Endothelial cell of umbilical vein (primary cell): ENCODE data around the gene GHRH. TPM values are rescaled to one million over a fixed set of nuclear protein-coding genes. Genes with fewer than 3 reads are reported as not detected.

Experiments used
- BruUV-seq: library from RNA; stranded (reverse); fragments of 400-500 nt; replicated peaks from 2 replicates; lab custom pipeline; 2021; lab: Mats Ljungman, UMichigan
- CTCF ChIA-PET: fragments of 300-600, 350-600 bp; sonication (Branson Sonifier 250); formaldehyde crosslinking; loops from one replicate; lab custom pipeline; 2021; ENCODE audit warnings: antibody characterized with exemption, inconsistent platforms; lab: Charles Lee
- POLR2A ChIA-PET: fragments of 300-600, 350-600 bp; sonication (Branson Sonifier 250); formaldehyde crosslinking; loops from one replicate; lab custom pipeline; 2021; ENCODE audit warnings: antibody characterized with exemption, inconsistent platforms; lab: Charles Lee
- DNase-seq: peaks from one replicate; pipeline ENCODE4 v3.0.0-alpha.2; 2011; ENCODE audit warnings: low read depth, low spot score
- FAIRE-seq: peaks from 2 replicates; lab custom pipeline; 2011; peaks lifted over from hg19 to GRCh38; lab: Jason Lieb, UNC
- H2AFZ ChIP-seq: 2 replicates; pipeline ENCODE4 v1.6.0; 2012; ENCODE audit warnings: low read depth, low read length, control low read depth, inconsistent platforms
- H3K27ac ChIP-seq: 2 replicates; pipeline ENCODE4 v1.5.1; 2011; ENCODE audit warnings: low read depth, mild to moderate bottlenecking, control low read depth, low read length, moderate library complexity; ENCODE audit not compliant: insufficient read depth
- H3K27me3 ChIP-seq, 2 experiments: 2 replicates each; pipeline versions ENCODE4 v1.6.0 to v1.6.1; 2011; ENCODE audit warnings: low read length in 2 of 2, mixed read lengths in 1 of 2; ENCODE audit not compliant: control insufficient read depth in 2 of 2, insufficient read depth in 2 of 2
- H3K36me3 ChIP-seq, 2 experiments: 2 replicates in 1 of 2; 3 replicates in 1 of 2; pipeline ENCODE4 v1.5.1; 2011; ENCODE audit warnings: low read length in 2 of 2, mild to moderate bottlenecking in 1 of 2, moderate library complexity in 1 of 2; ENCODE audit not compliant: control insufficient read depth in 2 of 2, insufficient read depth in 2 of 2; ENCODE audit errors: extremely low read depth in 1 of 2
- H3K4me1 ChIP-seq: 3 replicates; pipeline ENCODE4 v1.5.1; 2011; ENCODE audit warnings: mild to moderate bottlenecking, low read length; ENCODE audit not compliant: control insufficient read depth, insufficient read depth; ENCODE audit errors: extremely low read depth
- H3K4me2 ChIP-seq: 2 replicates; pipeline ENCODE4 v1.6.1; 2011; ENCODE audit warnings: low read length, control low read depth, mixed read lengths; ENCODE audit not compliant: insufficient read depth
- H3K4me3 ChIP-seq, 3 experiments: fragments of 200-600 bp in 1 of 3; sonication (generic), shearing (Covaris generic) in 1 of 3; replicated peaks in 1 of 3; 2 replicates each; pipeline ENCODE4 v1.5.1; 2011 to 2016; ENCODE audit warnings: control low read depth in 3 of 3, low read length in 3 of 3, mild to moderate bottlenecking in 2 of 3, inconsistent platforms in 1 of 3, low read depth in 1 of 3, moderate library complexity in 1 of 3; ENCODE audit not compliant: insufficient read depth in 1 of 3
- H3K79me2 ChIP-seq: 2 replicates; pipeline ENCODE4 v1.6.0; 2012; ENCODE audit warnings: low read length, inconsistent platforms; ENCODE audit not compliant: control insufficient read depth, insufficient read depth
- H3K9ac ChIP-seq: replicated peaks from 2 replicates; pipeline ENCODE3; 2011; ENCODE audit warnings: low read length, control low read depth; ENCODE audit not compliant: insufficient read depth; ENCODE audit errors: extremely low read depth
- H3K9me1 ChIP-seq: replicated peaks from 3 replicates; pipeline ENCODE4 v1.6.0; 2011; ENCODE audit warnings: mild to moderate bottlenecking, low read length; ENCODE audit not compliant: control insufficient read depth, insufficient read depth; ENCODE audit errors: extremely low read depth
- H3K9me3 ChIP-seq: replicated peaks from 2 replicates; pipeline ENCODE4 v1.5.1; 2012; ENCODE audit warnings: low read length, inconsistent platforms; ENCODE audit not compliant: control insufficient read depth, insufficient read depth
- H4K20me1 ChIP-seq: replicated peaks from 2 replicates; pipeline ENCODE3; 2011; ENCODE audit warnings: mild to moderate bottlenecking, low read length; ENCODE audit not compliant: control insufficient read depth, insufficient read depth; ENCODE audit errors: extremely low read depth
- CTCF ChIP-seq, 2 donors: IDR thresholded peaks; 1 replicate in 1 of 2; 2 replicates in 1 of 2; pipeline ENCODE4 v1.5.1; 2011; ENCODE audit warnings: low read length in 2 of 2, mild to moderate bottlenecking in 2 of 2, moderate library complexity in 2 of 2, control low read depth in 1 of 2, inconsistent platforms in 1 of 2, low read depth in 1 of 2; ENCODE audit not compliant: insufficient read depth in 1 of 2; ENCODE audit errors: extremely low read depth in 1 of 2
- EZH2 ChIP-seq: IDR thresholded peaks from 2 replicates; pipeline ENCODE4 v1.6.1; 2012; ENCODE audit warnings: borderline replicate concordance, low read depth, mild to moderate bottlenecking, moderate library complexity, low read length, inconsistent platforms; ENCODE audit not compliant: severe bottlenecking
- FOS ChIP-seq: IDR thresholded peaks from 2 replicates; pipeline ENCODE4 v1.6.1; 2011; ENCODE audit warnings: mild to moderate bottlenecking, low read length, moderate library complexity, borderline replicate concordance; ENCODE audit not compliant: insufficient read depth
- MAX ChIP-seq: IDR thresholded peaks from 2 replicates; pipeline ENCODE4 v1.6.1; 2011; ENCODE audit not compliant: insufficient read depth, insufficient read length
- POLR2A ChIP-seq: IDR thresholded peaks from 2 replicates; pipeline ENCODE4 v1.6.1; 2012; ENCODE audit warnings: low read depth, mild to moderate bottlenecking, control low read depth, low read length
- dilution Hi-C: fragments of 300-500 bp; cut with MboI; formaldehyde crosslinking; loops from one replicate; pipeline ENCODE4 v1.15.0; 2019; ENCODE audit warnings: low sequenced_read_pairs; ENCODE audit not compliant: extremely low pct_ligation_motif_present
- intact Hi-C: fragments of 100-400 bp; cut with micrococcal nuclease; formaldehyde crosslinking; loops from one replicate; pipeline ENCODE4 v1.10.0; 2022
- polyA plus RNA-seq, 4 experiments: library from polyadenylated mRNA; depleted of rRNA in 3 of 4; stranded (reverse) in 3 of 4; unstranded in 1 of 4; fragments of >200 nt; gene quantifications; 2 replicates each; pipeline versions ENCODE4 v1.2.1 to v1.2.3, GENCODE V29; 2011 to 2012; ENCODE audit warnings: missing spikeins in 1 of 4
- total RNA-seq: library from RNA; stranded (reverse); gene quantifications from 2 replicates; pipeline ENCODE4 v1.2.3, GENCODE V29; 2021

GHRH gene
- total and polyA plus RNA-seq, 2 donors (not counting 3 experiments of a cell fraction or from before 2014, with no cell fraction given) = not detected

GRCh38 chr20:37257988-37258387 is 3.6 kb downstream of the GHRH start:
- no peaks in the 10 kb centered on the region for H3K36me3 ChIP-seq
- H3K9me1 ChIP-seq = no peaks in the 10 kb centered on the region
- peaks cover 7 to 20% of the 10 kb centered on the region in 2 experiments for H3K27me3 ChIP-seq
- ChIA-PET POLR2A (no interaction called here), CTCF (no interaction called here)
- H3K4me2 ChIP-seq = no peak overlapping the region
- no peak overlapping the region for H2AFZ ChIP-seq
- H4K20me1 ChIP-seq = no peaks in the 10 kb centered on the region
- no peak overlapping the region for H3K4me3 ChIP-seq
- H3K9me3 ChIP-seq = no peaks in the 10 kb centered on the region
- TF ChIP-seq MAX (no peak), CTCF (IDR thresholded peaks at IDR 0.05; ENCODE audit: extremely low read depth in 1 of 2, insufficient read depth in 1 of 2, low read depth in 1 of 2, low read length in 2 of 2) (no peak), FOS (no peak)
- DNase-seq = no peak
- H3K9ac ChIP-seq = no peak overlapping the region
- H3K79me2 ChIP-seq = no peaks in the 10 kb centered on the region
- no peaks in the 10 kb centered on the region for H3K4me1 ChIP-seq
- BruUV-seq = no TSS peak
- dilution Hi-C loops (loop anchor here (25.0 kb wide), 1 partner anchor 254 kb away; the partner anchor contains the start of gene NNAT), intact Hi-C loops (no loop called here)
- FAIRE-seq = no peak
- no peak overlapping the region for H3K27ac ChIP-seq

GRCh38 chr20:37257530-37257929 is 4.1 kb downstream of the GHRH start:
- ChIA-PET CTCF (no interaction called here), POLR2A (no interaction called here)
- no peak overlapping the region for H2AFZ ChIP-seq
- no peaks in the 10 kb centered on the region for H4K20me1 ChIP-seq
- dilution Hi-C loops = loop anchor here (25.0 kb wide), 1 partner anchor 255 kb away; the partner anchor contains the start of gene NNAT
- no peaks in the 10 kb centered on the region for H3K9me3 ChIP-seq
- DNase-seq (no peak), FAIRE-seq (no peak)
- no peaks in the 10 kb centered on the region for H3K4me1 ChIP-seq
- H3K4me3 ChIP-seq = no peak overlapping the region
- peaks cover 7 to 20% of the 10 kb centered on the region in 2 experiments for H3K27me3 ChIP-seq
- no peaks in the 10 kb centered on the region for H3K36me3 ChIP-seq
- no peaks in the 10 kb centered on the region for H3K9me1 ChIP-seq
- TF ChIP-seq POLR2A (no peak), EZH2 (no peak)
- H3K4me2 ChIP-seq = no peak overlapping the region
- intact Hi-C loops = no loop called here
- no peak overlapping the region for H3K9ac ChIP-seq
- no peaks in the 10 kb centered on the region for H3K79me2 ChIP-seq
- no peak overlapping the region for H3K27ac ChIP-seq
- no TSS peak for BruUV-seq
